HepG2 (cell line): Measurements from ENCODE around the gene CAMTA1. TPM values are rescaled to one million over a fixed set of nuclear protein-coding genes. Genes with fewer than 3 reads are reported as not detected.

ENCODE experiments used
- ATAC-seq: fragments of 200-7000 bp; cut with Tn5 transposase; 3 replicates; pipeline ENCODE4 v1.9.1; 2020; ENCODE audit warnings: mild to moderate bottlenecking, moderate library complexity
- BruUV-seq: library from RNA; stranded (reverse); fragments of 400-500 nt; replicated peaks from 2 replicates; lab custom pipeline; 2021; lab: Mats Ljungman, UMichigan
- CTCF ChIA-PET: fragments of 300-600 bp; formaldehyde crosslinking; extraction: SDS; loops from one replicate; lab custom pipeline; 2021; ENCODE audit warnings: low total read pairs, inconsistent platforms, low intra/inter-chr PET ratio; lab: Yijun Ruan, JAX
- POLR2A ChIA-PET: fragments of 350-600 bp; sonication (Branson Sonifier 250); formaldehyde crosslinking; loops from one replicate; lab custom pipeline; 2020; ENCODE audit warnings: antibody characterized with exemption, inconsistent platforms; lab: Yijun Ruan, JAX
- DNase-seq: peaks from one replicate; pipeline ENCODE4 v3.0.0-alpha.2; 2015; ENCODE audit warnings: low spot score
- FAIRE-seq: peaks from 3 replicates; lab custom pipeline; 2011; peaks lifted over from hg19 to GRCh38; lab: Jason Lieb, UNC
- H2AFZ ChIP-seq: one replicate; pipeline ENCODE4 v1.6.1; 2011; ENCODE audit warnings: low read length, inconsistent platforms
- H3K27ac ChIP-seq: fragments of 300-600 bp; 3 replicates; pipeline ENCODE4 v1.8.0; 2011; ENCODE audit warnings: mixed run types, mild to moderate bottlenecking, mixed read lengths, low read length, inconsistent platforms; ENCODE audit not compliant: insufficient read depth; ENCODE audit errors: extremely low read length
- H3K27me3 ChIP-seq, 2 experiments: fragments of 200-600 bp in 1 of 2; 2 replicates in 1 of 2; 3 replicates in 1 of 2; pipeline versions ENCODE4 v1.6.0 to v1.8.0; 2011; ENCODE audit warnings: low read length in 2 of 2, mild to moderate bottlenecking in 2 of 2, moderate library complexity in 2 of 2, inconsistent platforms in 1 of 2; ENCODE audit not compliant: insufficient read depth in 2 of 2, control insufficient read depth in 1 of 2
- H3K36me3 ChIP-seq, 2 experiments: fragments of 200-600 bp in 1 of 2; replicated peaks in 1 of 2; 2 replicates in 1 of 2; 3 replicates in 1 of 2; pipeline versions ENCODE4 v1.5.1 to v1.8.0; 2011; ENCODE audit warnings: low read length in 2 of 2, inconsistent platforms in 1 of 2; ENCODE audit not compliant: insufficient read depth in 2 of 2, control insufficient read depth in 1 of 2
- H3K4me1 ChIP-seq: 2 replicates; pipeline ENCODE4 v1.5.1; 2012; ENCODE audit warnings: low read length, inconsistent platforms; ENCODE audit not compliant: insufficient read depth
- H3K4me2 ChIP-seq: 2 replicates; pipeline ENCODE4 v1.6.0; 2011; ENCODE audit warnings: low read depth, low read length, inconsistent platforms
- H3K4me3 ChIP-seq, 3 experiments: fragments of 200-600 bp in 1 of 3; sonication (generic), shearing (Covaris generic) in 1 of 3; replicated peaks in 1 of 3; 2 replicates each; pipeline ENCODE4 v1.5.1; 2011 to 2016; ENCODE audit warnings: low read length in 3 of 3, inconsistent platforms in 2 of 3, low read depth in 2 of 3, mild to moderate bottlenecking in 2 of 3, control low read depth in 1 of 3, mixed read lengths in 1 of 3; ENCODE audit not compliant: insufficient read depth in 1 of 3
- H3K79me2 ChIP-seq: one replicate; pipeline ENCODE4 v1.6.1; 2011; ENCODE audit warnings: low read length, inconsistent platforms; ENCODE audit not compliant: insufficient read depth
- H3K9ac ChIP-seq: 2 replicates; pipeline ENCODE4 v1.6.0; 2011; ENCODE audit warnings: mild to moderate bottlenecking, low read depth, low read length, inconsistent platforms; ENCODE audit not compliant: insufficient read depth
- H3K9me3 ChIP-seq: 2 replicates; pipeline ENCODE4 v1.5.1; 2012; ENCODE audit warnings: mild to moderate bottlenecking, low read length
- H4K20me1 ChIP-seq: 2 replicates; pipeline ENCODE4 v1.6.0; 2011; ENCODE audit warnings: inconsistent platforms, mild to moderate bottlenecking, low read length, moderate library complexity; ENCODE audit not compliant: insufficient read depth
- AHR ChIP-seq: IDR thresholded peaks from 2 replicates; pipeline ENCODE4 v1.6.1; 2018; ENCODE audit warnings: missing genetic modification reagents, missing compliant biosample characterization
- ESRRA ChIP-seq: sonication (generic); formaldehyde crosslinking; IDR thresholded peaks from 2 replicates; pipeline ENCODE4 v1.5.1; 2020; ENCODE audit warnings: mild to moderate bottlenecking, low read depth, missing genetic modification reagents
- EZH2 ChIP-seq: conservative IDR thresholded peaks from 2 replicates; pipeline ENCODE4 v1.6.1; 2012; ENCODE audit warnings: mild to moderate bottlenecking, low read depth, low read length, moderate library complexity
- FOXO1 ChIP-seq: sonication (generic); formaldehyde crosslinking; IDR thresholded peaks from 2 replicates; pipeline ENCODE4 v1.4.0; 2020; ENCODE audit warnings: missing genetic modification reagents
- KIAA2018 ChIP-seq: sonication (generic); formaldehyde crosslinking; IDR thresholded peaks from 2 replicates; pipeline ENCODE4 v1.5.0; 2020; ENCODE audit warnings: mild to moderate bottlenecking, missing genetic modification reagents, borderline replicate concordance
- SAP130 ChIP-seq: IDR thresholded peaks from 2 replicates; pipeline ENCODE4 v1.6.1; 2016; ENCODE audit warnings: low read depth
- SOX13 ChIP-seq, 3 experiments: fragments of 450-650 bp in 1 of 3; sonication (generic) in 1 of 3; formaldehyde crosslinking in 1 of 3; IDR thresholded peaks in 2 of 3; conservative IDR thresholded peaks in 1 of 3; 2 replicates each; pipeline versions ENCODE4 v1.5.0 to v1.6.1; 2016 to 2020; ENCODE audit warnings: antibody characterized with exemption in 1 of 3, mild to moderate bottlenecking in 1 of 3, missing compliant biosample characterization in 1 of 3, missing genetic modification reagents in 1 of 3, moderate library complexity in 1 of 3
- ZNF256 ChIP-seq: sonication (generic); formaldehyde crosslinking; conservative IDR thresholded peaks from 2 replicates; pipeline ENCODE4 v1.4.0; 2020; ENCODE audit warnings: missing genetic modification reagents
- ZNF383 ChIP-seq: sonication (generic); formaldehyde crosslinking; IDR thresholded peaks from 2 replicates; pipeline ENCODE4 v1.4.0; 2020; ENCODE audit warnings: missing genetic modification reagents, mild to moderate bottlenecking, borderline replicate concordance
- ZNF615 ChIP-seq: sonication (generic); formaldehyde crosslinking; IDR thresholded peaks from 2 replicates; pipeline ENCODE4 v1.5.0; 2020; ENCODE audit warnings: mild to moderate bottlenecking, missing genetic modification reagents, borderline replicate concordance
- WGBS: methylation state at CpG from one replicate; pipeline ENCODE4 v1.1.6; 2017; ENCODE audit warnings: low lambda C conversion rate; 5-methylcytosine and 5-hydroxymethylcytosine counted together
- in situ Hi-C: cut with HindIII; loops from 2 replicates; pipeline ENCODE4 v1.10.0; 2017; ENCODE audit warnings: low pct_unique_long_range_greater_than_20kb; ENCODE audit not compliant: extremely low pct_ligation_motif_present
- intact Hi-C: fragments of 100-400 bp; cut with micrococcal nuclease; formaldehyde crosslinking; loops from one replicate; pipeline ENCODE4 v1.10.0; 2022; ENCODE audit not compliant: unreplicated experiment
- polyA plus RNA-seq, 8 experiments: library from polyadenylated mRNA; depleted of rRNA in 3 of 8; stranded (reverse) in 7 of 8; unstranded in 1 of 8; fragments of >200 nt; fragmentation: Illumina TruSeq in 4 of 8; extraction: Trizol in 4 of 8; gene quantifications; 2 replicates each; pipeline versions ENCODE4 v1.2.1 to v1.2.3, GENCODE V29; 2011 to 2016; ENCODE audit warnings: low read depth in 4 of 8, missing spikeins in 1 of 8, mixed read lengths in 1 of 8; ENCODE audit not compliant: insufficient read depth in 1 of 8
- total RNA-seq, 5 experiments: library from RNA; depleted of rRNA; stranded (reverse); fragments of >200 nt; fragmentation: Illumina TruSeq; extraction: Trizol; gene quantifications; 2 replicates each; pipeline ENCODE4 v1.2.3, GENCODE V29; 2016; ENCODE audit warnings: low read depth in 1 of 5

Gene CAMTA1
- total and polyA plus RNA-seq, 2 of the 13 experiments (the other 11 are each of a cell fraction or from before 2014, with no cell fraction given), result 25.0 to 36.4 TPM

GRCh38 chr1:7505771-7506453 lies 720.7 kb downstream of the CAMTA1 start:
- Histone ChIP-seq H3K79me2 (no peaks in the 10 kb centered on the region), H4K20me1 (no peaks in the 10 kb centered on the region), H2AFZ (no peak overlapping the region), H3K9me3 (no peaks in the 10 kb centered on the region), H3K36me3 (no peaks in the 10 kb centered on the region), H3K4me1 (peaks cover 19% of the 10 kb centered on the region), H3K27me3 (peaks cover 0 to 3% of the 10 kb centered on the region in 2 experiments; a peak in 3 of 5 replicates), H3K27ac (no peak overlapping the region), H3K4me2 (no peak overlapping the region), H3K9ac (no peak overlapping the region), H3K4me3 (no peak overlapping the region)
- intact Hi-C loops, result no loop called here
- POLR2A ChIA-PET, result no interaction called here
- TF ChIP-seq ZNF615 (CRISPR knock-in tag) (no peak), SAP130 (no peak), FOXO1 (CRISPR knock-in tag) (no peak), EZH2 (no peak), ESRRA (no peak), KIAA2018 (CRISPR knock-in tag) (no peak), ZNF383 (CRISPR knock-in tag) (no peak), SOX13 (IDR thresholded peaks at IDR 0.05) (no peak), SOX13 (CRISPR knock-in tag; conservative IDR thresholded peaks at IDR 0.05 in 1 of 2, IDR thresholded peaks at IDR 0.05 in 1 of 2) (no peak), AHR (CRISPR knock-in tag) (no peak), ZNF256 (CRISPR knock-in tag) (no peak)
- DNase-seq, result no peak
- 57% methylated on average over 8 of the region's 16 CpGs for WGBS
- CTCF ChIA-PET, result no interaction called here
- BruUV-seq, result no TSS peak
- ATAC-seq, result no peak
- in situ Hi-C loops, result no loop called here
- no peak for FAIRE-seq
